Heart left ventricle (tissue), 16 donors: ENCODE measurements around the gene ATP1A4. TPM values are rescaled to one million over a fixed set of nuclear protein-coding genes. Genes with fewer than 3 reads are reported as not detected.
A peak's percentile ranks its signal among the peaks of the same experiment; 100 is the strongest.

Source experiments
- ATAC-seq, 4 donors: fragments of 200-7000 bp; cut with Tn5 transposase; one replicate each; pipeline ENCODE4 v1.9.1; 2020 to 2022; ENCODE audit warnings: moderate library complexity in 4 of 4, mild to moderate bottlenecking in 3 of 4, moderate number of reproducible peaks in 1 of 4
- DNase-seq, 5 donors: peaks; one replicate each; pipeline ENCODE4 v3.0.0-alpha.2; 2020
- H3K27ac ChIP-seq, 12 donors: fragments of 200-600 bp; sonication (generic) in 4 of 12; one replicate each; pipeline versions ENCODE4 v1.5.0 to v1.8.0; 2016 to 2022; ENCODE audit warnings: mild to moderate bottlenecking in 2 of 12
- H3K27me3 ChIP-seq, 9 donors: fragments of 200-600 bp; sonication (generic) in 2 of 9; one replicate each; pipeline versions ENCODE4 v1.5.1 to v1.8.0; 2016 to 2022; ENCODE audit warnings: mild to moderate bottlenecking in 3 of 9
- H3K36me3 ChIP-seq, 9 donors: fragments of 200-600 bp; sonication (generic) in 2 of 9; one replicate each; pipeline versions ENCODE4 v1.5.0 to v1.8.0; 2018 to 2022; ENCODE audit warnings: mild to moderate bottlenecking in 2 of 9
- H3K4me1 ChIP-seq, 12 donors: fragments of 200-600 bp; sonication (generic) in 4 of 12; one replicate each; pipeline versions ENCODE4 v1.5.0 to v1.8.0; 2016 to 2022; ENCODE audit warnings: mild to moderate bottlenecking in 3 of 12
- H3K4me3 ChIP-seq, 12 donors: fragments of 200-600 bp; sonication (generic) in 4 of 12; one replicate each; pipeline versions ENCODE4 v1.5.0 to v1.8.0; 2017 to 2022; ENCODE audit warnings: mild to moderate bottlenecking in 9 of 12, moderate library complexity in 4 of 12
- H3K9me3 ChIP-seq, 12 donors: fragments of 200-600 bp; sonication (generic) in 4 of 12; one replicate each; pipeline versions ENCODE4 v1.5.0 to v1.8.0; 2016 to 2022; ENCODE audit warnings: mild to moderate bottlenecking in 1 of 12
- POLR2A ChIP-seq, 2 donors: fragments of 450-650 bp; IDR thresholded peaks; one replicate each; pipeline ENCODE4 v1.6.1; 2017; ENCODE audit warnings: antibody characterized with exemption in 2 of 2, mild to moderate bottlenecking in 2 of 2, moderate library complexity in 2 of 2
- WGBS, 4 donors: extraction: QIAGEN DNeasy Blood & Tissue Kit in 2 of 4; methylation state at CpG; one replicate each; pipeline versions ENCODE4 v1.1.5 to v1.1.7; 2013 to 2018; 5-methylcytosine and 5-hydroxymethylcytosine counted together
- intact Hi-C, 10 donors: fragments of 100-400 bp; cut with DNase I; formaldehyde crosslinking; loops; one replicate each; pipeline versions ENCODE4 v1.11.1 to v1.14.2; 2022
- polyA plus RNA-seq, 2 donors: library from polyadenylated mRNA; stranded (reverse); fragments of 200-250 nt; gene quantifications; one replicate each; pipeline ENCODE4 v1.2.3, GENCODE V29; 2013
- total RNA-seq, 9 donors: library from RNA; depleted of rRNA in 2 of 9; stranded (reverse); fragments of >200 nt in 2 of 9; fragmentation: NEBNext Ultra II Directional in 3 of 9; extraction: Animal tissue kit (Norgen Biotek cat#: 25700) in 3 of 9; gene quantifications; one replicate each; pipeline versions ENCODE4 v1.1.0 to v1.2.4, GENCODE V29; 2016 to 2023
- TF ChIP-seq, protein P1 (sequence below), 12 donors: fragments of 200-600 bp; sonication (generic) in 4 of 12; IDR thresholded peaks; one replicate each; pipeline versions ENCODE4 v1.5.0 to v1.8.0; 2018 to 2022; ENCODE audit warnings: antibody characterized with exemption in 12 of 12, mild to moderate bottlenecking in 5 of 12
- donor health status: ischemic (EF 13 %, LVEDD 7.1; RV severe dilation, severe dysfunction).
- donor health status: healthy with polysubstance abuse.
- donor health status: DM: no; HTN: yes; CAD: no.
- donor health status: DM: no; HTN: no; CAD: no.
- donor health status: ischemic (EF 25% LVEDD 6.9; RV normal size, moderate dysfunction).
- donor health status: ischemic (EF 25% LVEDD 5.7; RV mildly dilated, moderate dysfunction).
- donor health status: healthy.
- donor health status: DM: yes; HTN: yes; CAD: no.
- donor health status: ischemic (EF 35%, LVEDD 5.7; RV mildly dilated, moderate dysfunction).
- donor health status: nonischemic (EF 11% LVEDD 7.7; RV severe dilation, severe dysfunction).
- donor health status: DM: yes; HTN: yes; CAD: no.
- donor health status: PGD.
- donor health status: ischemic (EF 29% LVEDD 5.4; RV normal size, mild dysfunction).
- donor health status: nonischemic (EF 23%, LVEDD 6.1; RV moderate dilation, normal function).

Gene ATP1A4
- total and polyA plus RNA-seq, 11 donors, result 0.09 to 1.3 (median 0.25) TPM; not detected in 6

DNA sequence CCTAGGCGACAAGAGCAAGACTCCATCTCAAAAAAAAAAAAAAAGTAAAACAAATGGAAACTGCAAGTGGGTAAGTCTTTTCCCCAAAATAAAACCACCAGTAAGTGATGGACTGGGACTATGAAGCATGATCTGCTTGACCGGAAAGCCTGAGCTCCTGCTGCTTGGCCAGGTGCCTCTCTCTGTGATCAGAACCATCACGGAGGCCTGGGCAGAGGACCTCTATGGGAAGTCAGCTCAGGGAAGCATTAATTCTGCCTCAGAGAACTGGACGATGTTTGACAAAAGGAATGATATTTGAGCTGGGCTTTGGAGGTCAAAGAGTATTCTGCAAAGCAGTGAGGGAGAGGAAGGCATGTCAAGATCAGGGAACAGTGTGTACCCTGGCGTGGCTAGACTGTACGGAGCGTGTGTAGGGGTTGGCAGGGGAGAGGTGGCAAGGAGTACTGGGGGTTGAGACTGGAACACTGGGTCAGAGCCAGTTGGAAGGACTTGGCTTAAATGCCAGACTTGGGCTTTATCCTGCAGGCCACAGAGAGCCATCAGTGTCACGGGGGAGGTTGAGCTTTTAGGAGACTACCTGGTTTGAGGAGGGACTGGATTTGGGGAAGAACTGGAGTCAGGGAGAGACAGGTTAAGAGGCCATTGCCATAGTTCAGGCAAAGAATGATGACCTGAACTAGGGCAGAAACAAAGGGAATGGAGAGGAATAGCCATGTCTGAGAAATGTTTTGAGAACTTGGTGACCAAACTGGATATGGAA, 19.4 kb upstream of the ATP1A4 start:
- Histone ChIP-seq H3K36me3 (peaks cover 0 to 89% (median 65%) of the 10 kb centered on the region in 9 donors), H3K4me1 (peaks cover 0 to 58% (median 25%) of the 10 kb centered on the region in 12 donors), H3K9me3 (no peaks in the 10 kb centered on the region), H3K4me3 (no peak overlapping the region), H3K27me3 (no peaks in the 10 kb centered on the region), H3K27ac (peak overlapping the region in 11 of 12 donors; percentile 68 to 95 (median 82))
- TF ChIP-seq, protein P1, sequence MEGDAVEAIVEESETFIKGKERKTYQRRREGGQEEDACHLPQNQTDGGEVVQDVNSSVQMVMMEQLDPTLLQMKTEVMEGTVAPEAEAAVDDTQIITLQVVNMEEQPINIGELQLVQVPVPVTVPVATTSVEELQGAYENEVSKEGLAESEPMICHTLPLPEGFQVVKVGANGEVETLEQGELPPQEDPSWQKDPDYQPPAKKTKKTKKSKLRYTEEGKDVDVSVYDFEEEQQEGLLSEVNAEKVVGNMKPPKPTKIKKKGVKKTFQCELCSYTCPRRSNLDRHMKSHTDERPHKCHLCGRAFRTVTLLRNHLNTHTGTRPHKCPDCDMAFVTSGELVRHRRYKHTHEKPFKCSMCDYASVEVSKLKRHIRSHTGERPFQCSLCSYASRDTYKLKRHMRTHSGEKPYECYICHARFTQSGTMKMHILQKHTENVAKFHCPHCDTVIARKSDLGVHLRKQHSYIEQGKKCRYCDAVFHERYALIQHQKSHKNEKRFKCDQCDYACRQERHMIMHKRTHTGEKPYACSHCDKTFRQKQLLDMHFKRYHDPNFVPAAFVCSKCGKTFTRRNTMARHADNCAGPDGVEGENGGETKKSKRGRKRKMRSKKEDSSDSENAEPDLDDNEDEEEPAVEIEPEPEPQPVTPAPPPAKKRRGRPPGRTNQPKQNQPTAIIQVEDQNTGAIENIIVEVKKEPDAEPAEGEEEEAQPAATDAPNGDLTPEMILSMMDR (IDR thresholded peaks at IDR 0.05), result no peak
- TF ChIP-seq POLR2A (IDR thresholded peaks at IDR 0.05), result peak in 1 of 2 donors; percentile 30
- ATAC-seq (peak; percentile 86 to 92 (median 89)), DNase-seq (peak in 4 of 5 donors; percentile 65 to 91 (median 78))
- 49 to 56% (median 52%) methylated on average over 8 of the region's 8 CpGs for WGBS, 4 donors
- intact Hi-C loops, result loop anchor here in 1 of 10 donors (2.0 kb wide), 1 partner anchor 13 kb away; no protein-coding TSS in a partner anchor

DNA sequence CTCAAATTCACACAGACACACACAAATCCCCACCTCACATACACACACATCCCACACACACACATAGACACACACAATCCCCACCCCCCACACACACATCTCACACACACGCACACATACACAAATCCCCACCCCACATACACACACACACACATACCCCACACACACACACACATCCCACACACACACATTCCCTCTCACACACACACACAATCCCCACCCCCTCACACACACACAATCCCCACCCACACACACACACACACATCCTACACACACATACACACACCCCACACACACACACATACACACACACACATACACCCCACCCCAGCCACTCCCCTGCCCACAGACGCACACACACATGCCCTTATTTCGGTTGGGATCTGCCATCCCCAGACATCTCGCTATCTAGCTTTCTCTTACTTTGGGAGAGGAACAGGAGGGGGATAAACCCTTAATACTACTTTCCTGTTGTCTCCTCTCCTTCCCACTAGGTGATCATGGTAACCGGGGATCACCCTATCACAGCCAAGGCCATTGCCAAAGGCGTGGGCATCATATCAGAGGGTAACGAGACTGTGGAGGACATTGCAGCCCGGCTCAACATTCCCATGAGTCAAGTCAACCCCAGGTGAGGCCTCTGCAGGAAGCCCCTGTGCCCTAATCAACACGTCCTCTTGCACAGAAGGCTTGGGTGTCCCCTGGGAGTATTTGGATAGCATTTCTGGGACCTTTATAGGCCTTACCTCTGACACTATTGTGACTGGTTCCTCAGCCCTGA, 17.2 kb upstream of the ATP1A4 start:
- no peak for ATAC-seq
- Histone ChIP-seq H3K36me3 (peaks cover 0 to 87% (median 52%) of the 10 kb centered on the region in 9 donors), H3K9me3 (no peaks in the 10 kb centered on the region), H3K4me1 (peaks cover 0 to 44% (median 17%) of the 10 kb centered on the region in 12 donors), H3K4me3 (no peak overlapping the region), H3K27me3 (no peaks in the 10 kb centered on the region), H3K27ac (peak overlapping the region in 5 of 12 donors; percentile 29 to 87 (median 53))
- TF ChIP-seq, protein P1 (IDR thresholded peaks at IDR 0.05), result no peak
- TF ChIP-seq POLR2A (IDR thresholded peaks at IDR 0.05), result no peak
- intact Hi-C loops, result loop anchor here in 1 of 10 donors (2.0 kb wide), 1 partner anchor 15 kb away; no protein-coding TSS in a partner anchor
- no peak for DNase-seq
- WGBS, 4 donors, result 73 to 86% (median 78%) methylated on average over 9 of the region's 9 CpGs

DNA sequence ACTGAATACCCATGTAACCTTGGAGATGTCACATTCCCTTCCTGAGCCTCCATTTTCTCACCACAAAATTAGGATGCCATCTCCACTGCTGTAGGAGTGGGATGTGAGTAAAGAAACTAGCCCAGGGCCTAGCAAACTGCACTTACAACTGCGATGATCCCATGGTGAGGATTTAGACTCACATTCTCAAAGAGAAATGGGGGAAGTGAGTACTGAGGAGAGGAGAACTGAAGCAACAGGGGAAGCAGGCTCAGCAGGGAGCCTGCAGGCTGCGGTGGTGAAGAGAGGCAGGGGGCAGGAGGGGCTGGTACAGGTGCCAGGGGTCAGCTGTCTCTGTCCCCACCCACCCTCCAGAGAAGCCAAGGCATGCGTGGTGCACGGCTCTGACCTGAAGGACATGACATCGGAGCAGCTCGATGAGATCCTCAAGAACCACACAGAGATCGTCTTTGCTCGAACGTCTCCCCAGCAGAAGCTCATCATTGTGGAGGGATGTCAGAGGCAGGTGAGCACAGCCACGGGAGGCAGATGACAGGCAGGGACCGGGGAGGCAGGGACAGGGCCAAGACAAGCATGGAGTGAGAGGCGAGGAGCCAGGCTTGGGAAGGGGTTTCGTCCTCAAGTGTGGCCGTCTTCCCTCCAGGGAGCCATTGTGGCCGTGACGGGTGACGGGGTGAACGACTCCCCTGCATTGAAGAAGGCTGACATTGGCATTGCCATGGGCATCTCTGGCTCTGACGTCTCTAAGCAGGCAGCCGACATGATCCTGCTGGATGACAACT, 16.4 kb upstream of the ATP1A4 start:
- Histone ChIP-seq H3K27ac (peak overlapping the region in 5 of 12 donors; percentile 29 to 60 (median 53)), H3K4me3 (no peak overlapping the region), H3K36me3 (peaks cover 0 to 87% (median 51%) of the 10 kb centered on the region in 9 donors), H3K27me3 (no peaks in the 10 kb centered on the region), H3K9me3 (no peaks in the 10 kb centered on the region), H3K4me1 (peaks cover 0 to 43% (median 17%) of the 10 kb centered on the region in 12 donors)
- WGBS, 4 donors, result 85 to 91% (median 88%) methylated on average over 20 of the region's 20 CpGs
- TF ChIP-seq, protein P1 (IDR thresholded peaks at IDR 0.05), result no peak
- no peak for TF ChIP-seq POLR2A (IDR thresholded peaks at IDR 0.05)
- ATAC-seq (no peak), DNase-seq (no peak)
- intact Hi-C loops, result no loop called here
